Prostate gland (tissue), 2 donors: Measurements from ENCODE around the gene SPHKAP. TPM values are rescaled to one million over a fixed set of nuclear protein-coding genes. Genes with fewer than 3 reads are reported as not detected.
"Not testable (repeated sequence)": the region's sequence is repeated elsewhere in the genome, so short reads cannot be mapped to it uniquely, and the experiment has no call there.

Source experiments
- DNase-seq: peaks from one replicate; pipeline ENCODE4 v3.0.0-alpha.2; 2019; ENCODE audit warnings: low spot score
- H3K27ac ChIP-seq, 2 donors: fragments of 200-600 bp; sonication (generic); 2 replicates each; pipeline ENCODE4 v1.5.1; 2017 to 2019
- H3K27me3 ChIP-seq: fragments of 200-600 bp; sonication (generic); replicated peaks from 2 replicates; pipeline ENCODE4 v1.5.1; 2019; ENCODE audit not compliant: insufficient read depth
- H3K36me3 ChIP-seq, 2 donors: fragments of 200-600 bp; sonication (generic); 1 replicate in 1 of 2; 2 replicates in 1 of 2; pipeline versions ENCODE4 v1.5.1 to v1.8.1; 2017 to 2019
- H3K4me1 ChIP-seq: fragments of 200-600 bp; sonication (generic); replicated peaks from 2 replicates; pipeline ENCODE4 v1.5.1; 2019
- H3K4me3 ChIP-seq, 2 donors: fragments of 200-600 bp; sonication (generic); 2 replicates each; pipeline ENCODE4 v1.5.1; 2017 to 2019
- H3K9me3 ChIP-seq: fragments of 200-600 bp; sonication (generic); 2 replicates; pipeline ENCODE4 v1.5.1; 2017
- POLR2A ChIP-seq: fragments of 450-650 bp; IDR thresholded peaks from one replicate; pipeline ENCODE4 v1.6.1; 2016; ENCODE audit warnings: antibody characterized with exemption, mild to moderate bottlenecking
- POLR2AphosphoS5 ChIP-seq: sonication (generic); formaldehyde crosslinking; IDR thresholded peaks from one replicate; pipeline ENCODE4 v1.6.1; 2017; ENCODE audit warnings: antibody characterized with exemption
- WGBS: methylation state at CpG from one replicate; pipeline ENCODE4 v1.1.5; 2018; 5-methylcytosine and 5-hydroxymethylcytosine counted together
- intact Hi-C: fragments of 100-400 bp; cut with DNase I; formaldehyde crosslinking; loops from one replicate; pipeline ENCODE4 v1.14.2; 2022
- total RNA-seq, 2 donors: library from RNA; depleted of rRNA; stranded (reverse); fragments of >200 nt; gene quantifications; one replicate each; pipeline ENCODE4 v1.1.0, GENCODE V29; 2016
- TF ChIP-seq, protein P1 (sequence below), 4 experiments: fragments of 200-600 bp in 2 of 4; fragments of 450-650 bp in 2 of 4; sonication (generic) in 2 of 4; IDR thresholded peaks; 1 replicate in 3 of 4; 2 replicates in 1 of 4; pipeline ENCODE4 v1.5.1; 2016 to 2019; ENCODE audit warnings: antibody characterized with exemption in 4 of 4, mild to moderate bottlenecking in 2 of 4, moderate library complexity in 2 of 4

SPHKAP gene
- total RNA-seq, 2 donors from 2014 or later: 0.09 to 0.57 TPM

DNA sequence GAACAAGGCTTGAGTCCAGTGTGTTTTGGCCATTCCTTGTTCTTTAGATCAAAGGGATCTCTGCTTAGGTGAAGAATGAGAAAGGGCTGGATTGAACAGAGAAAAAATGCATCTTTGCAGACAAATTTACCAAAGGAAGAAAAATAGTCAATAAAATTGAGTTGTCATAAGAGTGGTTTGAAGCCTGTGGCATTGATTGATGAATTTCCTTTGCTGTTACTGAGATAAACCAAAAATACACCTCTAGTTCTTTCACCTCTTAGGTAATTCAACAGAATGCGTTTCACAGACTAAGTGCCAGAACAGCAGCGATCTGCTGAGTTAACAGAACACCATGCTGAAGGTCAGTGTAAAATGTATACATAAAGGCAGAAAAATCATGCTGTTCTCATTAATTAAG lies 96.8 kb downstream of the SPHKAP start:
- no peaks in the 10 kb centered on the region for H3K36me3 ChIP-seq
- no peak for DNase-seq
- H3K27me3 ChIP-seq: no peaks in the 10 kb centered on the region
- H3K4me1 ChIP-seq: no peaks in the 10 kb centered on the region
- intact Hi-C loops: no loop called here
- no peak overlapping the region for H3K27ac ChIP-seq
- no peak for TF ChIP-seq POLR2A
- no peak for TF ChIP-seq POLR2AphosphoS5
- TF ChIP-seq, protein P1, sequence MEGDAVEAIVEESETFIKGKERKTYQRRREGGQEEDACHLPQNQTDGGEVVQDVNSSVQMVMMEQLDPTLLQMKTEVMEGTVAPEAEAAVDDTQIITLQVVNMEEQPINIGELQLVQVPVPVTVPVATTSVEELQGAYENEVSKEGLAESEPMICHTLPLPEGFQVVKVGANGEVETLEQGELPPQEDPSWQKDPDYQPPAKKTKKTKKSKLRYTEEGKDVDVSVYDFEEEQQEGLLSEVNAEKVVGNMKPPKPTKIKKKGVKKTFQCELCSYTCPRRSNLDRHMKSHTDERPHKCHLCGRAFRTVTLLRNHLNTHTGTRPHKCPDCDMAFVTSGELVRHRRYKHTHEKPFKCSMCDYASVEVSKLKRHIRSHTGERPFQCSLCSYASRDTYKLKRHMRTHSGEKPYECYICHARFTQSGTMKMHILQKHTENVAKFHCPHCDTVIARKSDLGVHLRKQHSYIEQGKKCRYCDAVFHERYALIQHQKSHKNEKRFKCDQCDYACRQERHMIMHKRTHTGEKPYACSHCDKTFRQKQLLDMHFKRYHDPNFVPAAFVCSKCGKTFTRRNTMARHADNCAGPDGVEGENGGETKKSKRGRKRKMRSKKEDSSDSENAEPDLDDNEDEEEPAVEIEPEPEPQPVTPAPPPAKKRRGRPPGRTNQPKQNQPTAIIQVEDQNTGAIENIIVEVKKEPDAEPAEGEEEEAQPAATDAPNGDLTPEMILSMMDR (IDR thresholded peaks at IDR 0.05): no peak
- no peak overlapping the region for H3K4me3 ChIP-seq
- H3K9me3 ChIP-seq: no peaks in the 10 kb centered on the region
- WGBS: 42% methylated on average over 2 of the region's 2 CpGs

DNA sequence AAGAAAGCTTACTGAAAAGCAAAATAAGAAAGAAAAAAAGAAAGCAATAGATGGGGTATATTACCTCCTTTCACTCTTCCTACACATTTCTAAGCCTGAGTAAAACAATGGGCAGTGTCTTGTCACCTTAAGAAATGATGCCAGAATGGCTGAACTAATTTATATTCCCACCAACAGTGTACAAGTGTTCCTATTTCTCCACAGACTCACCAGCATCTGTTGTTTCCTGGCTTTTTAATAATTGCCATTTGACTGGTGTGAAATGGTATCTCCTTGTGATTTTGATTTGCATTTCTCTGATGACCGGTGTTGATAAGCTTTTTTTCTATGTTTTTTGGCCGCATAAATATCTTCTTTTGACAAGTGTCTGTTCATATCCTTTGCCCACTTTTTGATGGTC lies 98.4 kb downstream of the SPHKAP start:
- no peaks in the 10 kb centered on the region for H3K4me1 ChIP-seq
- no peaks in the 10 kb centered on the region for H3K36me3 ChIP-seq
- WGBS: 94% methylated on average over 2 of the region's 2 CpGs
- H3K4me3 ChIP-seq: no peak overlapping the region
- no peak for DNase-seq
- no peak overlapping the region for H3K27ac ChIP-seq
- TF ChIP-seq, protein P1 (IDR thresholded peaks at IDR 0.05): no peak
- TF ChIP-seq POLR2A (no peak), POLR2AphosphoS5 (no peak)
- no peaks in the 10 kb centered on the region for H3K27me3 ChIP-seq
- H3K9me3 ChIP-seq: no peaks in the 10 kb centered on the region
- intact Hi-C loops: no loop called here

DNA sequence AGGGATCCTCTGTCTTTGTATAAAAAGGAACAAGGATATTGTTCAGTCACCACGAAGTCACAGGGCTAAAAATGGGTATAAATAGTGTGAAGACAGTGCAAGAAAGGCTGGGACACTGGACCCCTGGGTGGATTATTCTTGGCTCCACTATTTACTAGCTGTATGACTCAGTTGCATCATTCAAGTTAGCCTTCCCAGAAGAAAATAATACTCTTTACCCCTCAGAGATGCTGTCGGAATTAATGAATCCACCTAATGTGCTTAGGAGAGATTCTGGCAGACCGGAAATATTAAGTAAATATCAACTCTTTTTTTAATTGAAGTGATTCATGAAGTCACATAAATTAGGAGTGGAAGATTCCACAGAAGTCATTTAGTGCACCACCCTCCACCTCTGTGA lies 98.9 kb downstream of the SPHKAP start:
- no peak overlapping the region for H3K4me3 ChIP-seq
- TF ChIP-seq POLR2A (no peak), POLR2AphosphoS5 (no peak)
- TF ChIP-seq, protein P1 (IDR thresholded peaks at IDR 0.05): no peak
- no peaks in the 10 kb centered on the region for H3K4me1 ChIP-seq
- no peak for DNase-seq
- 66% methylated on average over 3 of the region's 3 CpGs for WGBS
- intact Hi-C loops: no loop called here
- no peaks in the 10 kb centered on the region for H3K36me3 ChIP-seq
- H3K27me3 ChIP-seq: no peaks in the 10 kb centered on the region
- no peak overlapping the region for H3K27ac ChIP-seq
- no peaks in the 10 kb centered on the region for H3K9me3 ChIP-seq

DNA sequence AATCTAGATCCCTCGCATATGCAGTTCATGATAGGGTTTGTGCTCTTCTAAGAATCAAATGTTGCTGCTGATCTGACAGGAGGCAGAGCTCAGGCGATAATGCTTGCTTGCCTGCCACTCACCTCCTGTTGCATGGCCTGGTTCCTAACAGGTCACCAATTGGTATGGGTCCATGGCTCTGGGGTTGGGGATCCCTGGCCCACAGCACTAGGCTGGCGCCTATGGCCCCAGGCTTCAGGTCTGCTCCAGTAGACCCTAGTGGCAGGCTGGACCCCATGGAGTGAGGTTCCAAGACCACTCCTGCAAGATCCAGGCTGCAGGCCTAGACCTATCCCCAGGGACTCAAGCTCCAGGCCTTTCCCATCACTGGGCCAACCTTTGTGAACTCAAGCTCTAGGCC lies 102.3 kb downstream of the SPHKAP start:
- Histone ChIP-seq H3K36me3 (no peaks in the 10 kb centered on the region), H3K4me1 (no peaks in the 10 kb centered on the region), H3K27me3 (no peaks in the 10 kb centered on the region), H3K27ac (no peak overlapping the region), H3K4me3 (no peak overlapping the region), H3K9me3 (no peaks in the 10 kb centered on the region)
- TF ChIP-seq, protein P1 (IDR thresholded peaks at IDR 0.05): no peak
- TF ChIP-seq POLR2AphosphoS5 (no peak), POLR2A (no peak)
- intact Hi-C loops: no loop called here
- 100% methylated on average over 3 of the region's 3 CpGs for WGBS
- no peak for DNase-seq

DNA sequence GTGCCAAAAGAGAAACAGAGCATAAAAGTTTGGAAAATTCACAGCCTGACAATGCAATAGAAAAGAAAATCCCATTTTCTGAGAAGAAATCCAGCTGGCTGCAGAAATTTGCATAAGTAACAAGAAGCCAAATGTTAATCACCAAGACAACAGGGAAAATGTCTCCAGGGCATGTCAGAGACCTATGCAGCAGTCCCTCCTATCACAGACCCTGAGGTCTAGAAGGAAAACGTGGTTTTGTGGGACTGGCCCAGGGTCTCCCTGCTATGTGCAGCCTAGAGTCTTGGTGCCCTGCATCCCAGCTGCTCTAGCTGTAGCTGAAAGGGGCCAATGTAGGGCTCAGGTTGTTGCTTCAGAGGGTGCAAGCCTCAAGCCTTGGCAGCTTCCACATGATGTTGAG lies 104.8 kb downstream of the SPHKAP start:
- H3K4me3 ChIP-seq, intact Hi-C loops, H3K27ac ChIP-seq, DNase-seq, H3K9me3 ChIP-seq, H3K4me1 ChIP-seq, H3K27me3 ChIP-seq, H3K36me3 ChIP-seq: not testable (repeated sequence)
- 65% methylated on average over 1 of the region's 1 CpG for WGBS
